BJ (cell line): ENCODE data around the gene BARD1. TPM values are rescaled to one million over a fixed set of nuclear protein-coding genes. Genes with fewer than 3 reads are reported as not detected.

Source experiments
- CTCF ChIA-PET: fragments of 350-600 bp; formaldehyde crosslinking; extraction: SDS; loops from one replicate; lab custom pipeline; 2021; ENCODE audit warnings: antibody characterized with exemption, inconsistent platforms; lab: Yijun Ruan, JAX
- POLR2A ChIA-PET: fragments of 300-600 bp; sonication (Branson Sonifier 250); formaldehyde crosslinking; extraction: SDS; loops from one replicate; lab custom pipeline; 2021; ENCODE audit warnings: antibody characterized with exemption; lab: Charles Lee
- DNase-seq: peaks from one replicate; pipeline ENCODE4 v3.0.0-alpha.2; 2011; ENCODE audit warnings: low read depth
- H3K27me3 ChIP-seq: 2 replicates; pipeline ENCODE4 v1.6.0; 2011; ENCODE audit warnings: low read length; ENCODE audit not compliant: control insufficient read depth, insufficient read depth
- H3K36me3 ChIP-seq: 2 replicates; pipeline ENCODE4 v1.5.1; 2011; ENCODE audit warnings: low read length; ENCODE audit not compliant: control insufficient read depth, insufficient read depth
- H3K4me3 ChIP-seq: 2 replicates; pipeline ENCODE4 v1.5.1; 2011; ENCODE audit warnings: low read depth, mild to moderate bottlenecking, control low read depth, low read length
- CTCF ChIP-seq: IDR thresholded peaks from 2 replicates; pipeline ENCODE4 v1.5.1; 2011; ENCODE audit warnings: low read depth, mild to moderate bottlenecking, control low read depth, inconsistent platforms, low read length, moderate library complexity; ENCODE audit not compliant: insufficient read depth
- polyA plus RNA-seq: library from polyadenylated mRNA; depleted of rRNA; stranded (reverse); fragments of >200 nt; gene quantifications from 2 replicates; pipeline ENCODE4 v1.2.3, GENCODE V29; 2011

BARD1 gene
- polyA plus RNA-seq, 1 experiment = 6.6 TPM

GRCh38 chr2:214772443-214773015 is 37.0 kb downstream of the BARD1 start:
- TF ChIP-seq CTCF = no peak
- H3K4me3 ChIP-seq = no peak overlapping the region
- H3K36me3 ChIP-seq = no peaks in the 10 kb centered on the region
- ChIA-PET CTCF (no interaction called here), POLR2A (no interaction called here)
- no peak for DNase-seq
- H3K27me3 ChIP-seq = no peaks in the 10 kb centered on the region

- DNase-seq = no peak
- no peak for TF ChIP-seq CTCF
- Histone ChIP-seq H3K27me3 (no peaks in the 10 kb centered on the region), H3K36me3 (no peaks in the 10 kb centered on the region), H3K4me3 (no peak overlapping the region)
- ChIA-PET CTCF (no interaction called here), POLR2A (no interaction called here)
Observed at GRCh38 chr2:214765180-214765579, 44.3 kb downstream of the BARD1 start.

GRCh38 chr2:214753455-214753854 is 56.0 kb downstream of the BARD1 start:
- Histone ChIP-seq H3K27me3 (no peaks in the 10 kb centered on the region), H3K4me3 (no peak overlapping the region), H3K36me3 (no peaks in the 10 kb centered on the region)
- ChIA-PET CTCF (no interaction called here), POLR2A (no interaction called here)
- TF ChIP-seq CTCF = no peak
- DNase-seq = no peak

GRCh38 chr2:214750529-214750928 is 59.0 kb downstream of the BARD1 start:
- ChIA-PET CTCF (interaction anchor here (0.6 to 1.0 kb wide), 2 partner anchors 12 to 944 kb away, joined by 3 read pairs; no protein-coding TSS in a partner anchor), POLR2A (no interaction called here)
- no peak for DNase-seq
- TF ChIP-seq CTCF = no peak
- Histone ChIP-seq H3K36me3 (no peaks in the 10 kb centered on the region), H3K4me3 (no peak overlapping the region), H3K27me3 (no peaks in the 10 kb centered on the region)

GRCh38 chr2:214747992-214748391 is 61.5 kb downstream of the BARD1 start:
- H3K36me3 ChIP-seq = no peaks in the 10 kb centered on the region
- no peak for DNase-seq
- CTCF ChIA-PET = no interaction called here
- no peaks in the 10 kb centered on the region for H3K27me3 ChIP-seq
- POLR2A ChIA-PET = no interaction called here
- no peak overlapping the region for H3K4me3 ChIP-seq
- no peak for TF ChIP-seq CTCF
